DOHH2 (cell line): ENCODE data around the gene DNAAF5.
"Not testable (repeated sequence)": the region's sequence is repeated elsewhere in the genome, so short reads cannot be mapped to it uniquely, and the experiment has no call there.

Experiments
- H3F3A ChIP-seq: fragments of 200-600 bp; sonication (generic), shearing (Covaris generic); 2 replicates; pipeline ENCODE4 v1.6.0; 2016; ENCODE audit warnings: antibody characterized with exemption, mild to moderate bottlenecking; ENCODE audit not compliant: control insufficient read depth, insufficient read depth
- H3K27ac ChIP-seq: fragments of 200-600 bp; sonication (generic); 2 replicates; pipeline ENCODE4 v1.5.1; 2014; ENCODE audit warnings: low read depth, mild to moderate bottlenecking, low read length, moderate library complexity
- H3K27me3 ChIP-seq: fragments of 200-600 bp; sonication (generic); 2 replicates; pipeline ENCODE4 v1.6.1; 2014; ENCODE audit warnings: mild to moderate bottlenecking, low read length, mixed read lengths; ENCODE audit not compliant: control insufficient read depth
- H3K36me3 ChIP-seq: fragments of 200-600 bp; sonication (generic); 2 replicates; pipeline ENCODE4 v1.6.1; 2014; ENCODE audit warnings: mild to moderate bottlenecking, low read length, moderate library complexity, mixed read lengths; ENCODE audit not compliant: control insufficient read depth
- H3K4me1 ChIP-seq: fragments of 200-600 bp; sonication (generic); 2 replicates; pipeline ENCODE4 v1.6.1; 2014; ENCODE audit warnings: mild to moderate bottlenecking, low read length, mixed read lengths; ENCODE audit not compliant: control insufficient read depth
- H3K4me2 ChIP-seq: fragments of 200-600 bp; sonication (generic); 2 replicates; pipeline ENCODE4 v1.6.0; 2014; ENCODE audit warnings: mild to moderate bottlenecking, low read length, moderate library complexity
- H3K4me3 ChIP-seq: fragments of 200-600 bp; sonication (generic); 2 replicates; pipeline ENCODE4 v1.5.1; 2014; ENCODE audit warnings: mild to moderate bottlenecking, low read length, mixed read lengths
- H3K79me2 ChIP-seq: fragments of 200-600 bp; sonication (generic); 2 replicates; pipeline ENCODE4 v1.6.1; 2014; ENCODE audit warnings: mild to moderate bottlenecking, low read length, mixed read lengths; ENCODE audit not compliant: control insufficient read depth
- H3K9me2 ChIP-seq: fragments of 200-600 bp; sonication (generic); replicated peaks from 2 replicates; pipeline ENCODE4 v1.6.1; 2014; ENCODE audit warnings: mild to moderate bottlenecking, low read length, mixed read lengths; ENCODE audit not compliant: control insufficient read depth
- H3K9me3 ChIP-seq: fragments of 200-600 bp; sonication (generic); 2 replicates; pipeline ENCODE4 v1.6.1; 2014; ENCODE audit warnings: antibody characterized with exemption, low read length, mixed read lengths; ENCODE audit not compliant: control insufficient read depth, insufficient read depth
- H4K20me1 ChIP-seq: fragments of 200-600 bp; sonication (generic); 2 replicates; pipeline ENCODE4 v1.6.0; 2014; ENCODE audit warnings: low read depth, mild to moderate bottlenecking, antibody characterized with exemption, low read length, moderate library complexity; ENCODE audit not compliant: control insufficient read depth, insufficient read depth
- CTCF ChIP-seq: fragments of 200-600 bp; sonication (generic); IDR thresholded peaks from one replicate; pipeline ENCODE4 v1.5.1; 2014; ENCODE audit warnings: antibody characterized with exemption, mild to moderate bottlenecking, low read depth, low read length; ENCODE audit not compliant: poor library complexity, severe bottlenecking
- EZH2phosphoT487 ChIP-seq: fragments of 200-600 bp; sonication (generic); IDR thresholded peaks from 2 replicates; pipeline ENCODE4 v1.6.1; 2017; ENCODE audit warnings: borderline replicate concordance, mild to moderate bottlenecking, antibody characterized with exemption, low read length, moderate library complexity, mixed read lengths

Gene DNAAF5

GRCh38 chr7:741850-742249 is 15.4 kb downstream of the DNAAF5 start:
- Histone ChIP-seq H3F3A (no peaks in the 10 kb centered on the region), H3K27me3 (no peaks in the 10 kb centered on the region), H3K4me1 (no peaks in the 10 kb centered on the region), H3K36me3 (peaks cover 76% of the 10 kb centered on the region), H3K27ac (no peak overlapping the region), H3K4me2 (no peak overlapping the region), H4K20me1 (0 out of 2 replicates have a peak, but pooled peaks cover 2% of the 10 kb centered on the region), H3K79me2 (peaks cover 66% of the 10 kb centered on the region), H3K9me3 (no peaks in the 10 kb centered on the region), H3K9me2 (no peaks in the 10 kb centered on the region), H3K4me3 (no peak overlapping the region)
- TF ChIP-seq EZH2phosphoT487: no peak
- TF ChIP-seq CTCF: no peak

- H3K27ac ChIP-seq: no peak overlapping the region
- H3K79me2 ChIP-seq: peaks cover 65% of the 10 kb centered on the region
- no peaks in the 10 kb centered on the region for H3K27me3 ChIP-seq
- no peak for TF ChIP-seq EZH2phosphoT487
- no peak for TF ChIP-seq CTCF
- H3F3A ChIP-seq: no peaks in the 10 kb centered on the region
- H3K4me2 ChIP-seq: no peak overlapping the region
- no peak overlapping the region for H3K4me3 ChIP-seq
- no peaks in the 10 kb centered on the region for H3K9me3 ChIP-seq
- no peaks in the 10 kb centered on the region for H3K9me2 ChIP-seq
- H4K20me1 ChIP-seq: 0 out of 2 replicates have a peak, but pooled peaks cover 2% of the 10 kb centered on the region
- no peaks in the 10 kb centered on the region for H3K4me1 ChIP-seq
- H3K36me3 ChIP-seq: peaks cover 72% of the 10 kb centered on the region
Observed at GRCh38 chr7:742791-743190, 16.3 kb downstream of the DNAAF5 start.

- not testable (repeated sequence) for H3K4me2 ChIP-seq, H3K4me1 ChIP-seq, H3K9me3 ChIP-seq, H3F3A ChIP-seq, H3K27ac ChIP-seq, H4K20me1 ChIP-seq, H3K4me3 ChIP-seq, H3K9me2 ChIP-seq, H3K27me3 ChIP-seq
- Histone ChIP-seq H3K36me3 (peaks cover 68% of the 10 kb centered on the region), H3K79me2 (peaks cover 63% of the 10 kb centered on the region)
Observed at GRCh38 chr7:743341-744127, 17.0 kb downstream of the DNAAF5 start.

GRCh38 chr7:744128-744520 is 17.6 kb downstream of the DNAAF5 start:
- H3F3A ChIP-seq, H3K27me3 ChIP-seq, H3K9me3 ChIP-seq, H3K27ac ChIP-seq, H3K4me2 ChIP-seq, H3K4me3 ChIP-seq, H3K9me2 ChIP-seq, H3K4me1 ChIP-seq, H4K20me1 ChIP-seq: not testable (repeated sequence)
- Histone ChIP-seq H3K79me2 (peaks cover 63% of the 10 kb centered on the region), H3K36me3 (peaks cover 67% of the 10 kb centered on the region)
